ENCODE data around the gene PPP6R1.

- TF ChIP-seq CTCF (IDR thresholded peaks at IDR 0.05) (no peak), POLR2AphosphoS5 (IDR thresholded peaks at IDR 0.05) (no peak), POLR2A (IDR thresholded peaks at IDR 0.05) (no peak)
Measured at GRCh38 chr19:55279340-55279739, 20.5 kb upstream of the PPP6R1 start.
